Osteocyte (in vitro differentiated cells): ENCODE measurements around the gene DPYD. TPM values are rescaled to one million over a fixed set of nuclear protein-coding genes. Genes with fewer than 3 reads are reported as not detected.

ENCODE experiments used
- DNase-seq: peaks from one replicate; pipeline ENCODE4 v3.0.0; 2021; ENCODE audit warnings: mixed read lengths; ENCODE audit not compliant: unreplicated experiment; ENCODE audit errors: extremely low spot score
- H3K27ac Mint-ChIP-seq: one replicate; pipeline ENCODE4 v1.8.0; 2021; ENCODE audit warnings: mild to moderate bottlenecking, mixed read lengths; ENCODE audit not compliant: unreplicated experiment
- H3K27me3 Mint-ChIP-seq: one replicate; pipeline ENCODE4 v1.8.0; 2021; ENCODE audit warnings: mixed read lengths; ENCODE audit not compliant: unreplicated experiment
- H3K36me3 Mint-ChIP-seq: one replicate; pipeline ENCODE4 v1.8.0; 2021; ENCODE audit warnings: mixed read lengths; ENCODE audit not compliant: unreplicated experiment
- H3K4me1 Mint-ChIP-seq: one replicate; pipeline ENCODE4 v1.8.0; 2021; ENCODE audit warnings: mixed read lengths; ENCODE audit not compliant: unreplicated experiment
- H3K4me3 Mint-ChIP-seq: one replicate; pipeline ENCODE4 v1.8.0; 2021; ENCODE audit warnings: mild to moderate bottlenecking, moderate library complexity, mixed read lengths; ENCODE audit not compliant: unreplicated experiment
- H3K9me3 Mint-ChIP-seq: one replicate; pipeline ENCODE4 v1.8.0; 2021; ENCODE audit warnings: mixed read lengths; ENCODE audit not compliant: unreplicated experiment
- total RNA-seq: library from RNA; stranded (reverse); gene quantifications from 2 replicates; pipeline ENCODE4 v1.2.1, GENCODE V29; 2021
- TF ChIP-seq, protein P1 (sequence below): fragments of 200-600 bp; sonication (generic); IDR thresholded peaks from 2 replicates; pipeline ENCODE4 v1.5.0; 2021; ENCODE audit warnings: antibody characterized with exemption, mild to moderate bottlenecking, moderate library complexity

Gene DPYD
- total RNA-seq, 1 donor from 2014 or later: 44.0 TPM

GRCh38 chr1:97834899-97835298, 85.9 kb downstream of the DPYD start:
- H3K27me3 Mint-ChIP-seq: no peaks in the 10 kb centered on the region
- DNase-seq: no peak
- TF ChIP-seq, protein P1, sequence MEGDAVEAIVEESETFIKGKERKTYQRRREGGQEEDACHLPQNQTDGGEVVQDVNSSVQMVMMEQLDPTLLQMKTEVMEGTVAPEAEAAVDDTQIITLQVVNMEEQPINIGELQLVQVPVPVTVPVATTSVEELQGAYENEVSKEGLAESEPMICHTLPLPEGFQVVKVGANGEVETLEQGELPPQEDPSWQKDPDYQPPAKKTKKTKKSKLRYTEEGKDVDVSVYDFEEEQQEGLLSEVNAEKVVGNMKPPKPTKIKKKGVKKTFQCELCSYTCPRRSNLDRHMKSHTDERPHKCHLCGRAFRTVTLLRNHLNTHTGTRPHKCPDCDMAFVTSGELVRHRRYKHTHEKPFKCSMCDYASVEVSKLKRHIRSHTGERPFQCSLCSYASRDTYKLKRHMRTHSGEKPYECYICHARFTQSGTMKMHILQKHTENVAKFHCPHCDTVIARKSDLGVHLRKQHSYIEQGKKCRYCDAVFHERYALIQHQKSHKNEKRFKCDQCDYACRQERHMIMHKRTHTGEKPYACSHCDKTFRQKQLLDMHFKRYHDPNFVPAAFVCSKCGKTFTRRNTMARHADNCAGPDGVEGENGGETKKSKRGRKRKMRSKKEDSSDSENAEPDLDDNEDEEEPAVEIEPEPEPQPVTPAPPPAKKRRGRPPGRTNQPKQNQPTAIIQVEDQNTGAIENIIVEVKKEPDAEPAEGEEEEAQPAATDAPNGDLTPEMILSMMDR: no peak
- H3K4me1 Mint-ChIP-seq: peaks cover 13% of the 10 kb centered on the region
- no peaks in the 10 kb centered on the region for H3K9me3 Mint-ChIP-seq
- H3K27ac Mint-ChIP-seq: no peak overlapping the region
- peaks cover 4% of the 10 kb centered on the region for H3K36me3 Mint-ChIP-seq
- no peak overlapping the region for H3K4me3 Mint-ChIP-seq

DNA sequence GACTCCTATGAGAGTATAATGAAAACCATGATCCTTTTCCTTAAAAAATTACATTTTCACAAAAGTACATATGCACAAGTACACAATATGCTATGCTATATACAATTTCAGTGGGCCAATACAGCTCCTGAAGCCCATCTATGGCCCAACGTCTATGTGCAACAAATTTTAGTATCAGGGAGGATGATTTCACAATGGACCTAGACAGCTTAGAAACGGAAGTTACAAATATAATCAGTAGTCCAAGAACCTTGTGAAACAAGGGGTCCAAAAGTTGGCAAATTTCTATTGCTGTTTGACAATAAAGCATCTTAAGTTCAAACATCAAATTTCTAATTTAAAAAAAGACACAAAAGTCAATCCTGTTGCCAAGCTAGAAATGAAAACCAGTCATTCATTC, 87.0 kb downstream of the DPYD start:
- Mint-ChIP-seq H3K4me3 (no peak overlapping the region), H3K4me1 (peaks cover 12% of the 10 kb centered on the region), H3K27me3 (no peaks in the 10 kb centered on the region), H3K36me3 (no peaks in the 10 kb centered on the region), H3K27ac (no peak overlapping the region), H3K9me3 (no peaks in the 10 kb centered on the region)
- TF ChIP-seq, protein P1: no peak
- no peak for DNase-seq

DNA sequence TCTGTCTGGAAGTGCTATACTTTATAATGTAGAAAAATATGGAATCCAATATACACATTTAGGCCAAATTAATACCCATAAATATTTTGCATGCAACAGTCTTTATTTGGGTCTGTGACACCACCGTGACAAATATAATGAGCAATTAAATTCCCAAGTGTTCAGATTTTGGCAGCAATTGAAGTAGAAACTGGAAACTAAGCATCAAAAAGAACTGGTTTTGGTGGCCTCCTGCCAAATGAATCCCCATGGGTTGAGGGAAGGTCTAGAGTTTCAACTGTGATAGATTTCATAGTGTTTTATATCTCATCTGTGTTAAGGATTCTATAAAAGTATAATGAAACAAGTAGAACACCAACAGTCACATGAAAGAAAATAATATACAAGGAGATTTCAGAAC, 88.4 kb downstream of the DPYD start:
- Mint-ChIP-seq H3K9me3 (no peaks in the 10 kb centered on the region), H3K4me3 (no peak overlapping the region), H3K27ac (no peak overlapping the region), H3K27me3 (no peaks in the 10 kb centered on the region), H3K36me3 (no peaks in the 10 kb centered on the region), H3K4me1 (peaks cover 12% of the 10 kb centered on the region)
- TF ChIP-seq, protein P1: no peak
- no peak for DNase-seq

GRCh38 chr1:97827887-97828286, 92.9 kb downstream of the DPYD start:
- DNase-seq: no peak
- Mint-ChIP-seq H3K27ac (no peak overlapping the region), H3K27me3 (no peaks in the 10 kb centered on the region), H3K4me3 (no peak overlapping the region), H3K36me3 (peaks cover 4% of the 10 kb centered on the region), H3K9me3 (no peaks in the 10 kb centered on the region), H3K4me1 (peaks cover 17% of the 10 kb centered on the region)
- TF ChIP-seq, protein P1: no peak

DNA sequence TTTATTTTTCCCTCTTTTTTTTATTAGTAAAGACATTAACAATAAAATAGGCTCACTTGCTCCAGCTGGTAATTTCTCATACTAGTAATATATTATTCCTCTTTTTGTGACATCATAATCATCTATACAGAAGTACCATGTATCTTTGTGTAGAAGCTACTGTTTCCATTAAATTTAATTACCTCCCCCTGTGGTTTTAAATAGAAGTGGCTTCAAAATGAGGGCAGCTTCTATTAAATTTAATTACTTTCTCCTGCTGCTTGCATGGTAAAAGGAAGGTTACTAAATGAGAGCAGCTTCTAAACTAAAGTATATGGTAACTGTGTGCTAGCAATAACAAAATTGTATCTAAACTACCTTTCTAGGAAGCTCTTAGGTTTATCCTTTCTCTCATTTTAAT, 94.0 kb downstream of the DPYD start:
- no peak overlapping the region for H3K4me3 Mint-ChIP-seq
- H3K36me3 Mint-ChIP-seq: peaks cover 4% of the 10 kb centered on the region
- no peak for DNase-seq
- no peak overlapping the region for H3K27ac Mint-ChIP-seq
- H3K4me1 Mint-ChIP-seq: peaks cover 8% of the 10 kb centered on the region
- no peaks in the 10 kb centered on the region for H3K27me3 Mint-ChIP-seq
- TF ChIP-seq, protein P1: no peak
- no peaks in the 10 kb centered on the region for H3K9me3 Mint-ChIP-seq
